Upper lobe of left lung (tissue), 4 donors: ENCODE results near the gene HCFC1R1.

Experiments used
- CTCF ChIP-seq, 6 experiments: fragments of 450-650 bp in 4 of 6; fragments of 200-600 bp in 2 of 6; sonication (generic) in 2 of 6; IDR thresholded peaks; one replicate each; pipeline ENCODE4 v1.5.1; 2016 to 2019; ENCODE audit warnings: antibody characterized with exemption in 6 of 6
- POLR2A ChIP-seq, 4 donors: fragments of 450-650 bp; IDR thresholded peaks; one replicate each; pipeline ENCODE4 v1.5.1; 2016 to 2017; ENCODE audit warnings: antibody characterized with exemption in 4 of 4, mild to moderate bottlenecking in 2 of 4

DNA sequence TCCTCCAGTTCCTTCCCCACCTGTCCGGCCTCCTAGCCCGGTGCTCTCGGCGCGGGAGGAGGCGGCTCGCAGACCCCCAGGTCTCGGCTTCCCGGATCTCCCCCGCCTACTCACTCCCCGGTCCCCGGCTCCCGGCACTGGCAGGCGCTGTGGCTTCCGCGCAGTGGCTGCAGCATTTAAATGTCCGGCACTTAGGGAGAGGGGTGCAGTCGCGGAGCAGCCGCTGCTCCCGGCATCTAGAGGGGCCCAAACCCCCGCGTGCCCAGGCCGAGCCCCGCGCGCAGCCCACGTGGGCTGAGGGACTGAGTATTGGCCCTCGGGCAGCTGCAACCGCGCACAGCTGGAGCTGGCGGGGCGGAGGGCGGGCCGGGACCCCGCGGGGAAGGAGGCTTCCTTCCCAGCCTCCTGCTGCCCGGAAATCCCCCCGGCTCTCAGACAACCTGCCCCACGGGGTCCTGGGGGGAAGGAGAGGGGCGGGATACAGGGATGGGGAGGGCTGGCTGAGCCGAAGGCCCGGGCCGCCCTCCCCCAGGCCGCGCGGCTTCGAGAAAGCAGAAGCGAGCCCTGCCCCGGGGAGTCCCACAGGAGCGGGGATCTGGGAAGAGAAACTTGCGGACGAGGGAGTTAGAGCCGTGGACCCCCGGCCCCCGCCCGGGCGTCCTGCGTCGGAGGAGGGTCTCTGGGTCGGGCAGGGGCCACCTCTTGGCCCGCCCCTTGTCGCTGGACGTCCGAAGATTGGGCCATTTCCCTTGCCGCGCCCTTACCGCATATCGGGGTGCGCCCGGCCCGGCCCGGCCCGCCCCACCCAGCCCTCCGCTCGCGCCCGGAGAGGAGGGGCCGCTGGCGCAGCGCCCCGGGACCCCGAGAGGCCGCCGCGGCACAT, 22.3 kb upstream of the HCFC1R1 start, which contains the start of gene MMP25:
- TF ChIP-seq CTCF (IDR thresholded peaks at IDR 0.05) (no peak), POLR2A (IDR thresholded peaks at IDR 0.05) (no peak)
